Panc1 (cell line): ENCODE measurements around the gene PLCB4. TPM values are rescaled to one million over a fixed set of nuclear protein-coding genes. Genes with fewer than 3 reads are reported as not detected.

Experiments
- ATAC-seq: fragments of 200-7000 bp; cut with Tn5 transposase; 2 replicates; pipeline ENCODE4 v1.9.1; 2020; ENCODE audit warnings: mild to moderate bottlenecking, moderate library complexity
- BruUV-seq: library from RNA; stranded (reverse); fragments of 400-500 nt; replicated peaks from 2 replicates; lab custom pipeline; 2021; lab: Mats Ljungman, UMichigan
- CTCF ChIA-PET: fragments of 300-600 bp; sonication (Branson Sonifier 250); formaldehyde crosslinking; loops from one replicate; lab custom pipeline; 2022; ENCODE audit warnings: antibody characterized with exemption; lab: Charles Lee
- POLR2A ChIA-PET: fragments of 300-600 bp; sonication (Branson Sonifier 250); formaldehyde crosslinking; loops from one replicate; lab custom pipeline; 2022; ENCODE audit warnings: antibody characterized with exemption; lab: Charles Lee
- DNase-seq: peaks from one replicate; pipeline ENCODE4 v3.0.0-alpha.2; 2010; ENCODE audit warnings: low read depth, low spot score
- H3K27ac ChIP-seq: 2 replicates; pipeline ENCODE4 v1.5.1; 2011; ENCODE audit warnings: mild to moderate bottlenecking, low read length, inconsistent platforms
- H3K27me3 ChIP-seq: fragments of 200-500 bp; sonication (Bioruptor generic); 2 replicates; pipeline ENCODE4 v1.6.0; 2014; ENCODE audit warnings: low read length, inconsistent platforms; ENCODE audit not compliant: control insufficient read depth, insufficient read depth
- H3K36me3 ChIP-seq: fragments of 200-500 bp; sonication (Bioruptor generic); 2 replicates; pipeline ENCODE4 v1.5.1; 2014; ENCODE audit warnings: inconsistent platforms, mild to moderate bottlenecking, low read length, moderate library complexity; ENCODE audit not compliant: control insufficient read depth, insufficient read depth
- H3K4me1 ChIP-seq: 2 replicates; pipeline ENCODE4 v1.5.1; 2011; ENCODE audit warnings: inconsistent platforms, mild to moderate bottlenecking, low read length, moderate library complexity; ENCODE audit not compliant: control insufficient read depth, insufficient read depth
- H3K4me3 ChIP-seq, 2 experiments: 2 replicates each; pipeline ENCODE4 v1.5.1; 2011 to 2012; ENCODE audit warnings: low read depth in 2 of 2, low read length in 2 of 2, mild to moderate bottlenecking in 2 of 2, inconsistent platforms in 1 of 2, moderate library complexity in 1 of 2
- H3K9me3 ChIP-seq: fragments of 200-500 bp; sonication (Bioruptor generic); 2 replicates; pipeline ENCODE4 v1.5.1; 2014; ENCODE audit warnings: low read depth, mild to moderate bottlenecking, inconsistent platforms, low read length, moderate library complexity; ENCODE audit not compliant: control insufficient read depth, insufficient read depth
- POLR2AphosphoS5 ChIP-seq: IDR thresholded peaks from 2 replicates; pipeline ENCODE4 v1.6.1; 2012; ENCODE audit warnings: mild to moderate bottlenecking, low read depth, low read length, moderate library complexity
- REST ChIP-seq, 2 experiments: IDR thresholded peaks; 2 replicates each; pipeline ENCODE4 v1.6.1; 2011 to 2012; ENCODE audit warnings: low read depth in 2 of 2, control low read depth in 1 of 2, low read length in 1 of 2, mild to moderate bottlenecking in 1 of 2, moderate library complexity in 1 of 2; ENCODE audit not compliant: insufficient read depth in 1 of 2
- SIN3A ChIP-seq: IDR thresholded peaks from 2 replicates; pipeline ENCODE4 v1.6.1; 2012; ENCODE audit warnings: low read depth, mild to moderate bottlenecking, low read length, moderate library complexity, borderline replicate concordance; ENCODE audit not compliant: insufficient read depth
- TCF7L2 ChIP-seq: IDR thresholded peaks from 2 replicates; pipeline ENCODE4 v1.6.1; 2011; ENCODE audit warnings: mild to moderate bottlenecking, low read depth, low read length, inconsistent platforms
- in situ Hi-C: cut with HindIII; loops from 2 replicates; pipeline ENCODE4 v1.10.0; 2016; ENCODE audit warnings: low sequenced_read_pairs, low pct_unique_long_range_greater_than_20kb
- intact Hi-C: fragments of 100-400 bp; cut with micrococcal nuclease; formaldehyde crosslinking; loops from one replicate; pipeline ENCODE4 v1.10.0; 2022; ENCODE audit not compliant: unreplicated experiment
- total RNA-seq: library from RNA; stranded (reverse); gene quantifications from one replicate; pipeline ENCODE4 v1.2.1, GENCODE V29; 2021; ENCODE audit not compliant: unreplicated experiment
- TF ChIP-seq, protein P1 (sequence below): fragments of 450-650 bp; IDR thresholded peaks from 2 replicates; pipeline ENCODE4 v1.5.1; 2017; ENCODE audit warnings: mild to moderate bottlenecking

The PLCB4 gene
- total RNA-seq, 1 experiment from 2014 or later = 1.5 TPM

DNA sequence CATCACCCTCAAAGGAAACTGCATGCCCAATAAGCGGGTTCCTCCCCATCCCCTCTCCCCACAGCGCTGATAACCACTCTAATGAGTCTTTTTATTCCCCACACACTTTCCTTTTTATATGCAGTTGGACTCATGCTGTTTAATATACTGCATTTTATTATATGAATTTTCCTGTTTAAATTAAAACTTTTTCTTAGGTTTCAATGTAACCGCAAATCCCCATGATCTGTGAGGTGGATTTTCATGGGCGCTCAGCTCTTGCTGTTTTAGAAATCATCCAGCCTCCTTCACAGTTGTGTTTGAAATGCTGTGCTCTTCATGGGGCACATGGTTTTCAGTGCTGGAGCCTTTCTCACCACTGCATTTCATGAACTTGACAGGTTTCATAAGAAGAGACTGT is 280.4 kb downstream of the PLCB4 start:
- intact Hi-C loops = no loop called here
- no peak overlapping the region for H3K27ac ChIP-seq
- H3K4me3 ChIP-seq = no peak overlapping the region

DNA sequence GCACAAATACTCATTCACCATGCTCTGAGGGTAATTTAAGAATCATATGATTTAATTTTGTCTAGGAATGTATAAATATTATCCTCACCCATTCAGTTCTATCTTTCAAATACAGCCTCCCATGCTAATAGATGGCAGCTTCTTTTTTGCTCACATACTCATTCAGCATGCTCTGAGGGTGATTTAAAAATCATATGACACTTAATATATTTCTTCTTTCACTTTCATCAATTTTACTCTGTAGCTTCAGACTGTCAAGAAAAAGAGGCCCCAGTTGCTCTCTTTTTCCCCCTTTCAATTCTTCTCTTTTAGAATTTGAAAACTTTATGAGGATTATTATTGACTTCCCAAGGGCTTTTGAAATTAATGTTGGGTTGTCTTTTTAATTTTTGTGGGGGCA is 283.9 kb downstream of the PLCB4 start:
- POLR2A ChIA-PET = no interaction called here
- intact Hi-C loops = loop anchor here (10.0 kb wide), 1 partner anchor 558 kb away; no protein-coding TSS in a partner anchor
- Histone ChIP-seq H3K27me3 (no peaks in the 10 kb centered on the region), H3K36me3 (no peaks in the 10 kb centered on the region), H3K9me3 (no peaks in the 10 kb centered on the region), H3K4me3 (no peak overlapping the region), H3K27ac (no peak overlapping the region), H3K4me1 (no peaks in the 10 kb centered on the region)
- in situ Hi-C loops = no loop called here
- CTCF ChIA-PET = no interaction called here
- TF ChIP-seq, protein P1, sequence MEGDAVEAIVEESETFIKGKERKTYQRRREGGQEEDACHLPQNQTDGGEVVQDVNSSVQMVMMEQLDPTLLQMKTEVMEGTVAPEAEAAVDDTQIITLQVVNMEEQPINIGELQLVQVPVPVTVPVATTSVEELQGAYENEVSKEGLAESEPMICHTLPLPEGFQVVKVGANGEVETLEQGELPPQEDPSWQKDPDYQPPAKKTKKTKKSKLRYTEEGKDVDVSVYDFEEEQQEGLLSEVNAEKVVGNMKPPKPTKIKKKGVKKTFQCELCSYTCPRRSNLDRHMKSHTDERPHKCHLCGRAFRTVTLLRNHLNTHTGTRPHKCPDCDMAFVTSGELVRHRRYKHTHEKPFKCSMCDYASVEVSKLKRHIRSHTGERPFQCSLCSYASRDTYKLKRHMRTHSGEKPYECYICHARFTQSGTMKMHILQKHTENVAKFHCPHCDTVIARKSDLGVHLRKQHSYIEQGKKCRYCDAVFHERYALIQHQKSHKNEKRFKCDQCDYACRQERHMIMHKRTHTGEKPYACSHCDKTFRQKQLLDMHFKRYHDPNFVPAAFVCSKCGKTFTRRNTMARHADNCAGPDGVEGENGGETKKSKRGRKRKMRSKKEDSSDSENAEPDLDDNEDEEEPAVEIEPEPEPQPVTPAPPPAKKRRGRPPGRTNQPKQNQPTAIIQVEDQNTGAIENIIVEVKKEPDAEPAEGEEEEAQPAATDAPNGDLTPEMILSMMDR = no peak
- TF ChIP-seq SIN3A (no peak), TCF7L2 (no peak), POLR2AphosphoS5 (no peak), REST (IDR thresholded peaks at IDR 0.05; ENCODE audit: insufficient read depth in 1 of 2, low read depth in 2 of 2, low read length in 1 of 2) (no peak)
- DNase-seq = no peak
- no peak for ATAC-seq
- BruUV-seq = no TSS peak

More for the DNA sequence above, 280.4 kb downstream of the PLCB4 start:
- no peak for DNase-seq
- TF ChIP-seq POLR2AphosphoS5 (no peak), TCF7L2 (no peak), REST (IDR thresholded peaks at IDR 0.05; ENCODE audit: insufficient read depth in 1 of 2, low read depth in 2 of 2, low read length in 1 of 2) (no peak), SIN3A (no peak)
- TF ChIP-seq, protein P1 = no peak
- H3K27me3 ChIP-seq = no peaks in the 10 kb centered on the region
- POLR2A ChIA-PET = no interaction called here
- CTCF ChIA-PET = interaction anchor here (1.3 kb wide), 1 partner anchor 10 kb away, joined by 3 read pairs; no protein-coding TSS in a partner anchor
- no TSS peak for BruUV-seq
- H3K4me1 ChIP-seq = no peaks in the 10 kb centered on the region
- H3K36me3 ChIP-seq = no peaks in the 10 kb centered on the region; the same call in 1 of the 2 replicates
- no peaks in the 10 kb centered on the region for H3K9me3 ChIP-seq
- ATAC-seq = no peak
- in situ Hi-C loops = no loop called here
